ENCODE measurements around the gene NR5A2.

NR5A2 gene

DNA sequence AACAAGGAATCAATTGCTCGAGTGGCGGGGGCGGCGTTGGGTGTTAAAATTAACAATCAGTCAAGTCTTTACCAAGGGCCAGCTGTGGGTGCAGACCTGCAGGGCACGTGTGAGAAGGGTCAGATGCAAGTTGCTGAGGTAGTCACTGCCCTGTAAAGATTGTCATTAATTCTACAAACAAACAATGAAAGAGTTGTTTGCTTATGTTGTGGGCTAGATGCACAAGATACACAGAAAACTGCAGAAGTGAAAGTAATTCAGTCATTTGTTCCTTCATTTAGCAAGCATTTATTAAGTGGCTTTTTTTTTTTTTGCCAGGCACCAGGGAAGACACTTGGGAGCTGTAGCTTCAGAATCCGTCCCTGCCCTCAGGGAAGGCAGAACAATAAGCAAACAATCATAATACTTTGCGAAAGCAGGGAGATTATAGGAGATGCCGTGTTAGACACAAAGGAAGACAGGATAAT is 79.5 kb downstream of the NR5A2 start:
- no peak overlapping the region for H3K9ac ChIP-seq (ENCODE audit: low read depth, low read length)
- peak overlapping the region; percentile 39 for H3K4me3 ChIP-seq (ENCODE audit: low read length)
- peak overlapping the region; percentile 76 for H3K4me2 ChIP-seq (ENCODE audit: low read length)
- H3K4me1 ChIP-seq (ENCODE audit: control insufficient read depth, insufficient read depth, low read length): peaks cover 7% of the 10 kb centered on the region
- H3K27me3 ChIP-seq (ENCODE audit: control insufficient read depth, insufficient read depth, low read length): peaks cover 2% of the 10 kb centered on the region
- H3K9me3 ChIP-seq (replicated peaks; ENCODE audit: low read length): no peaks in the 10 kb centered on the region
- no peaks in the 10 kb centered on the region for H3K36me3 ChIP-seq (ENCODE audit: insufficient read depth, low read length)

DNA sequence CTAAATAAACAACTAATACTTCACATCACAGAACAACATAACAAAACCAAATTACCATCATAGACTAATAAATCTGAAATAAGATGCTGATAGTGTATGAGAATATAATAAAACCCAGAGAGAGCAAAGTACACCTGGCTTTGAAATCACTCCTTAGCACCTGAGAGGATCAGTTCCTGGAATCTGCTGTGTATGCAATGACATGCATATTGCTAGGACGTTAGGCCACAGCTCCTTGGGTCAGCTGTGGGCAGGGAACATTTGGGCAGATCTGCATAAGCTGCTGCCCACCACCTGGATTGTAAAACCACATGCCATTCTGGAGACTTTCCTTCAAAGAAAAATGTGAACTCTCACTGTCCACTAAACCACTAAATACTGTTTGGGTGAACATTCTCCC is 81.1 kb downstream of the NR5A2 start:
- no peak overlapping the region for H3K4me2 ChIP-seq (ENCODE audit: low read length)
- H3K4me1 ChIP-seq (ENCODE audit: control insufficient read depth, insufficient read depth, low read length): peaks cover 7% of the 10 kb centered on the region
- no peak overlapping the region for H3K4me3 ChIP-seq (ENCODE audit: low read length)
- H3K9ac ChIP-seq (ENCODE audit: low read depth, low read length): no peak overlapping the region
- H3K9me3 ChIP-seq (replicated peaks; ENCODE audit: low read length): no peaks in the 10 kb centered on the region
- no peaks in the 10 kb centered on the region for H3K36me3 ChIP-seq (ENCODE audit: insufficient read depth, low read length)
- H3K27me3 ChIP-seq (ENCODE audit: control insufficient read depth, insufficient read depth, low read length): peaks cover 2% of the 10 kb centered on the region

GRCh38 chr1:200112290-200112689 is 84.8 kb downstream of the NR5A2 start:
- Histone ChIP-seq H3K4me2 (ENCODE audit: low read length) (no peak overlapping the region), H3K4me3 (ENCODE audit: low read length) (no peak overlapping the region), H3K4me1 (ENCODE audit: control insufficient read depth, insufficient read depth, low read length) (peaks cover 1% of the 10 kb centered on the region), H3K9ac (ENCODE audit: low read depth, low read length) (no peak overlapping the region), H3K9me3 (replicated peaks; ENCODE audit: low read length) (no peaks in the 10 kb centered on the region), H3K36me3 (ENCODE audit: insufficient read depth, low read length) (no peaks in the 10 kb centered on the region), H3K27me3 (ENCODE audit: control insufficient read depth, insufficient read depth, low read length) (peaks cover 4% of the 10 kb centered on the region)

- H3K27me3 ChIP-seq (ENCODE audit: control insufficient read depth, insufficient read depth, low read length): peaks cover 4% of the 10 kb centered on the region
- no peaks in the 10 kb centered on the region for H3K4me1 ChIP-seq (ENCODE audit: control insufficient read depth, insufficient read depth, low read length)
- no peak overlapping the region for H3K9ac ChIP-seq (ENCODE audit: low read depth, low read length)
- no peaks in the 10 kb centered on the region for H3K36me3 ChIP-seq (ENCODE audit: insufficient read depth, low read length)
- H3K4me2 ChIP-seq (ENCODE audit: low read length): no peak overlapping the region
- H3K9me3 ChIP-seq (replicated peaks; ENCODE audit: low read length): no peaks in the 10 kb centered on the region
- H3K4me3 ChIP-seq (ENCODE audit: low read length): no peak overlapping the region
Observed at GRCh38 chr1:200115532-200115931, 88.0 kb downstream of the NR5A2 start.

- H3K4me3 ChIP-seq (ENCODE audit: low read length): no peak overlapping the region
Observed at GRCh38 chr1:200116324-200116723, 88.8 kb downstream of the NR5A2 start.

DNA sequence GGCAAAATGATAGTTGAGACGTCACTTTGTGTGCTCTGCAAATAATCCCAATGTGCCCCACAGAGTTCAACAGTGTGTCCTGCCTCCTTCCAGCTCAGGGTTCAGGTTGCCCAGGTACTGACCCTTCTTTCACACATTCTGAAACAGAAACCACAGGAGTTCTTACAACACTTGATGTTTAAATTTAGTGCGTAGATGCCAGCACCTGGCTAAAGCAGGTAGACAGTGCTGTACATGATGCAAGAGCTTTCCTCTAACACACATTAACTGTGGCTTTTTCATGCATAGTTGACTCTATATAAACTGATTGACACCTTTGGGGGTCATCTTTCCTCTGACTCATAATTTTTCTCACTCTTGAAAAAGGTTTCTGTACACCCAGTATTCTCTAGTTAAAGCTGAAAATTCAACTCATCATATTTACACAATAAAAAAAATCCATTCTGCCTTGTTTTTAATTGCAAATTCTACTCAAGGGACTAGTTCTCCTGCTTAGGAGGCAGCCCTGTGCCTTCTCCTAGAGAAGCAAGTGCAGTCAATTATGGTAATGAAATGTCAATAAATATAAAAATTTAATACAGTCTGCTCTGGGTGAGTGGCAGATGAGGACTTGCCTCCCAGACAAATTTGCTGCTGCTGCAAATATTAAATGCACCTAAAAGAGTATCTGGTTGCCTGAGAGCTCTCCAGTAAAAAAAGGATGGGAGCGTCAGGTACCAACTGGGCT is 91.4 kb downstream of the NR5A2 start:
- H3K9me3 ChIP-seq (replicated peaks; ENCODE audit: low read length): no peaks in the 10 kb centered on the region
- H3K9ac ChIP-seq (ENCODE audit: low read depth, low read length): no peak overlapping the region
- H3K4me3 ChIP-seq (ENCODE audit: low read length): no peak overlapping the region
- no peak overlapping the region for H3K4me2 ChIP-seq (ENCODE audit: low read length)
- H3K27me3 ChIP-seq (ENCODE audit: control insufficient read depth, insufficient read depth, low read length): peaks cover 4% of the 10 kb centered on the region
- no peaks in the 10 kb centered on the region for H3K36me3 ChIP-seq (ENCODE audit: insufficient read depth, low read length)
- no peaks in the 10 kb centered on the region for H3K4me1 ChIP-seq (ENCODE audit: control insufficient read depth, insufficient read depth, low read length)

More at GRCh38 chr1:200116324-200116723, 88.8 kb downstream of the NR5A2 start:
- H3K4me1 ChIP-seq (ENCODE audit: control insufficient read depth, insufficient read depth, low read length): no peaks in the 10 kb centered on the region
- H3K4me2 ChIP-seq (ENCODE audit: low read length): no peak overlapping the region
- H3K36me3 ChIP-seq (ENCODE audit: insufficient read depth, low read length): no peaks in the 10 kb centered on the region
- peaks cover 4% of the 10 kb centered on the region for H3K27me3 ChIP-seq (ENCODE audit: control insufficient read depth, insufficient read depth, low read length)
- H3K9ac ChIP-seq (ENCODE audit: low read depth, low read length): no peak overlapping the region
- H3K9me3 ChIP-seq (replicated peaks; ENCODE audit: low read length): no peaks in the 10 kb centered on the region

DNA sequence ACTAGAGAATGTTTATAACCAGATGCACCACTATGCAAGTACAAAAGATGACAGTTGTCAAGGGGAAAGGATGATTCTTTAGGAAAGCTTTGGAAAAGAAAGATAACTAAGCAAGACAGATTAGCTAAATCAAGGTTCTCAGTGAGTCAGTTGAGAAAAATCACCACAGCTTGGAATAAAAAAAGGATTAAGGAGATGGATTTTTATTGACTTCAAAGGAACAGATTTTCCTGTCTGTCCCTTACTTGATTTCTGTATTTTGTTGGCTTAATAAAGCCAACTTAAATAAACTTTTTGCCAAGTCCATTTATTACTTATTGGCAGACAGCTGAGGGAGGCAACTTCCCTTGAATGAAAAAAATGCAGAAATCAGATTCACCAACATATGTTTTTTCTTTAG is 93.9 kb downstream of the NR5A2 start:
- Histone ChIP-seq H3K27me3 (ENCODE audit: control insufficient read depth, insufficient read depth, low read length) (no peaks in the 10 kb centered on the region), H3K9me3 (replicated peaks; ENCODE audit: low read length) (no peaks in the 10 kb centered on the region), H3K4me1 (ENCODE audit: control insufficient read depth, insufficient read depth, low read length) (no peaks in the 10 kb centered on the region), H3K36me3 (ENCODE audit: insufficient read depth, low read length) (no peaks in the 10 kb centered on the region), H3K4me2 (ENCODE audit: low read length) (no peak overlapping the region), H3K4me3 (ENCODE audit: low read length) (no peak overlapping the region), H3K9ac (ENCODE audit: low read depth, low read length) (no peak overlapping the region)

DNA sequence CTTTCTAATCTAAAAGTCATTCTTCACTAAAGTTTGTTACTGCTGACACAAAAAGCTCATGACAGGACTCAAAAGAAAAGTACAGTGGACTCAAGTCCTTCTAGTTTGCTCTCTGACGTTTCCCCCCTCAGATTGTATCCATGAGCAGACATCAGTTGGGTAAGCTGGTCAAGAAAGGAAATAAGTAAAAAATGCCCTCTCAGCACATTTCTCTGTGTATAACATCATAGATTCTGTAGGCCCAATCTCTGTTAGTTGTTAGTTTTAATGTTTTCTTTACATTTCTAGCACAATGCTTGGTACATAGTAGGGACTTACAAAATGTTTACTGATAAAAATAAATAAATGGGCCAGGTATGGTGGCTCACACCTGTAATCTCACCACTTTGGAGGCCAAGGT is 96.8 kb downstream of the NR5A2 start:
- Histone ChIP-seq H3K4me1 (ENCODE audit: control insufficient read depth, insufficient read depth, low read length) (no peaks in the 10 kb centered on the region), H3K27me3 (ENCODE audit: control insufficient read depth, insufficient read depth, low read length) (no peaks in the 10 kb centered on the region), H3K4me2 (ENCODE audit: low read length) (no peak overlapping the region), H3K9me3 (replicated peaks; ENCODE audit: low read length) (no peaks in the 10 kb centered on the region), H3K36me3 (ENCODE audit: insufficient read depth, low read length) (no peaks in the 10 kb centered on the region), H3K4me3 (ENCODE audit: low read length) (no peak overlapping the region), H3K9ac (ENCODE audit: low read depth, low read length) (no peak overlapping the region)

DNA sequence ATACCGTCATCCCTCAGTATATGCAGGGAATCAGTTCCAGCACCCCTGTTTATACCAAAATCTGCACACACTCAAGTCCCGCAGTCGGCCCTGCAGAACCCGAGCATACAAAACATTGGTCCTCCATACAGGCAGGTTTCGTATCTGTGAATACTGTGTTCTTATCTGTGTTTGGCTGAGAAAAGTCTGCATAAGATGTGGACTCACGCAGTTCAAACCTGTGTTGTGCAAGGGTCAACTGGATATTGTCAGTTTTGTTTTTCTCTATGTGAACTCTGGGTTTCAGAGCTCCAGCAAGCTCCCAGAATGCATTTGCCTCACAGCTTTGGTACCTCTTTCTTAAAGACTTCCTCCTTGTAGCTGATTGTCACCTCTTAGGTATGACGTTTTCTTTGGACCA is 100.6 kb downstream of the NR5A2 start:
- Histone ChIP-seq H3K4me1 (ENCODE audit: control insufficient read depth, insufficient read depth, low read length) (no peaks in the 10 kb centered on the region), H3K27me3 (ENCODE audit: control insufficient read depth, insufficient read depth, low read length) (peaks cover 4% of the 10 kb centered on the region), H3K9ac (ENCODE audit: low read depth, low read length) (no peak overlapping the region), H3K4me3 (ENCODE audit: low read length) (no peak overlapping the region), H3K9me3 (replicated peaks; ENCODE audit: low read length) (no peaks in the 10 kb centered on the region), H3K4me2 (ENCODE audit: low read length) (no peak overlapping the region), H3K36me3 (ENCODE audit: insufficient read depth, low read length) (no peaks in the 10 kb centered on the region)

GRCh38 chr1:200128944-200129879 is 101.7 kb downstream of the NR5A2 start:
- Histone ChIP-seq H3K4me1 (ENCODE audit: control insufficient read depth, insufficient read depth, low read length) (no peaks in the 10 kb centered on the region), H3K9ac (ENCODE audit: low read depth, low read length) (no peak overlapping the region)

GRCh38 chr1:200130552-200130951 is 103.0 kb downstream of the NR5A2 start:
- Histone ChIP-seq H3K36me3 (ENCODE audit: insufficient read depth, low read length) (no peaks in the 10 kb centered on the region), H3K9me3 (replicated peaks; ENCODE audit: low read length) (no peaks in the 10 kb centered on the region), H3K9ac (ENCODE audit: low read depth, low read length) (no peak overlapping the region), H3K4me3 (ENCODE audit: low read length) (no peak overlapping the region), H3K4me1 (ENCODE audit: control insufficient read depth, insufficient read depth, low read length) (no peaks in the 10 kb centered on the region), H3K27me3 (ENCODE audit: control insufficient read depth, insufficient read depth, low read length) (peaks cover 4% of the 10 kb centered on the region), H3K4me2 (ENCODE audit: low read length) (no peak overlapping the region)

More at GRCh38 chr1:200128944-200129879, 101.7 kb downstream of the NR5A2 start:
- Histone ChIP-seq H3K9me3 (replicated peaks; ENCODE audit: low read length) (no peaks in the 10 kb centered on the region), H3K4me2 (ENCODE audit: low read length) (no peak overlapping the region), H3K36me3 (ENCODE audit: insufficient read depth, low read length) (no peaks in the 10 kb centered on the region), H3K4me3 (ENCODE audit: low read length) (no peak overlapping the region), H3K27me3 (ENCODE audit: control insufficient read depth, insufficient read depth, low read length) (peaks cover 4% of the 10 kb centered on the region)
